Smooth muscle cell (in vitro differentiated cells): ENCODE measurements around the gene RNF212. TPM values are rescaled to one million over a fixed set of nuclear protein-coding genes. Genes with fewer than 3 reads are reported as not detected.
A peak's percentile ranks its signal among the peaks of the same experiment; 100 is the strongest.

ENCODE experiments used
- DNase-seq: peaks from one replicate; lab custom pipeline; 2025; ENCODE audit not compliant: unreplicated experiment; lab: John Stamatoyannopoulos, UW
- H2AFZ ChIP-seq: fragments of 200-600 bp; sonication (generic); 2 replicates; pipeline ENCODE4 v1.6.0; 2016; ENCODE audit warnings: antibody characterized with exemption, low read depth, mild to moderate bottlenecking
- H3F3A ChIP-seq: fragments of 200-600 bp; sonication (generic); 2 replicates; pipeline ENCODE4 v1.6.0; 2017; ENCODE audit warnings: antibody characterized with exemption, low read depth
- H3K27ac ChIP-seq: fragments of 200-600 bp; sonication (generic); 2 replicates; pipeline ENCODE4 v1.5.1; 2016; ENCODE audit warnings: low read depth, mild to moderate bottlenecking
- H3K27me3 ChIP-seq: fragments of 200-600 bp; sonication (generic); 2 replicates; pipeline ENCODE4 v1.6.1; 2016; ENCODE audit warnings: low read depth, mild to moderate bottlenecking
- H3K36me3 ChIP-seq: fragments of 200-600 bp; sonication (generic); 2 replicates; pipeline ENCODE4 v1.5.1; 2016; ENCODE audit warnings: low read depth
- H3K4me1 ChIP-seq: fragments of 200-600 bp; sonication (generic); 2 replicates; pipeline ENCODE4 v1.5.1; 2016; ENCODE audit warnings: low read depth
- H3K4me2 ChIP-seq: fragments of 200-600 bp; sonication (generic); 2 replicates; pipeline ENCODE4 v1.6.0; 2016; ENCODE audit warnings: mild to moderate bottlenecking
- H3K4me3 ChIP-seq: fragments of 200-600 bp; sonication (generic); 2 replicates; pipeline ENCODE4 v1.5.1; 2016; ENCODE audit warnings: mild to moderate bottlenecking
- H3K79me2 ChIP-seq: fragments of 200-600 bp; sonication (generic); 2 replicates; pipeline ENCODE4 v1.6.0; 2016; ENCODE audit warnings: low read depth, mild to moderate bottlenecking
- H3K9ac ChIP-seq: fragments of 200-600 bp; sonication (generic); 2 replicates; pipeline ENCODE4 v1.6.0; 2016; ENCODE audit warnings: low read depth
- H3K9me3 ChIP-seq: fragments of 200-600 bp; sonication (generic); replicated peaks from 2 replicates; pipeline ENCODE4 v1.5.1; 2016; ENCODE audit warnings: low read depth
- H4K20me1 ChIP-seq: fragments of 200-600 bp; sonication (generic); 2 replicates; pipeline ENCODE4 v1.6.0; 2016; ENCODE audit warnings: low read depth
- WGBS: methylation state at CpG from one replicate; pipeline ENCODE4 v1.1.7; 2016; ENCODE audit warnings: low lambda C conversion rate; 5-methylcytosine and 5-hydroxymethylcytosine counted together
- polyA plus RNA-seq: library from polyadenylated mRNA; unstranded; fragments of >200 nt; fragmentation: Nextera tagmentation; extraction: Ambion mirVana; gene quantifications from 2 replicates; pipeline ENCODE4 v1.2.1, GENCODE V29; 2016
- total RNA-seq: library from RNA; depleted of rRNA; stranded (reverse); fragments of >200 nt; gene quantifications from 2 replicates; pipeline ENCODE4 v1.2.3, GENCODE V29; 2014
- TF ChIP-seq, protein P1 (sequence below): fragments of 200-600 bp; sonication (generic); IDR thresholded peaks from 2 replicates; pipeline ENCODE4 v1.5.1; 2017; ENCODE audit warnings: borderline replicate concordance, mild to moderate bottlenecking, antibody characterized with exemption; ENCODE audit not compliant: insufficient read depth, poor library complexity, severe bottlenecking

RNF212 gene
- total and polyA plus RNA-seq, 2 experiments from 2014 or later = 1.3 to 4.6 TPM

GRCh38 chr4:1045595-1046201, 67.7 kb downstream of the RNF212 start:
- Histone ChIP-seq H3K4me1 (peaks cover 16% of the 10 kb centered on the region), H3K79me2 (no peaks in the 10 kb centered on the region), H3K9ac (no peak overlapping the region), H4K20me1 (no peaks in the 10 kb centered on the region), H2AFZ (no peak overlapping the region), H3K27me3 (no peaks in the 10 kb centered on the region), H3K4me3 (no peak overlapping the region), H3K27ac (no peak overlapping the region), H3K36me3 (no peaks in the 10 kb centered on the region), H3K4me2 (no peak overlapping the region), H3F3A (no peaks in the 10 kb centered on the region), H3K9me3 (no peaks in the 10 kb centered on the region)
- 95% methylated on average over 19 of the region's 36 CpGs for WGBS
- TF ChIP-seq, protein P1, sequence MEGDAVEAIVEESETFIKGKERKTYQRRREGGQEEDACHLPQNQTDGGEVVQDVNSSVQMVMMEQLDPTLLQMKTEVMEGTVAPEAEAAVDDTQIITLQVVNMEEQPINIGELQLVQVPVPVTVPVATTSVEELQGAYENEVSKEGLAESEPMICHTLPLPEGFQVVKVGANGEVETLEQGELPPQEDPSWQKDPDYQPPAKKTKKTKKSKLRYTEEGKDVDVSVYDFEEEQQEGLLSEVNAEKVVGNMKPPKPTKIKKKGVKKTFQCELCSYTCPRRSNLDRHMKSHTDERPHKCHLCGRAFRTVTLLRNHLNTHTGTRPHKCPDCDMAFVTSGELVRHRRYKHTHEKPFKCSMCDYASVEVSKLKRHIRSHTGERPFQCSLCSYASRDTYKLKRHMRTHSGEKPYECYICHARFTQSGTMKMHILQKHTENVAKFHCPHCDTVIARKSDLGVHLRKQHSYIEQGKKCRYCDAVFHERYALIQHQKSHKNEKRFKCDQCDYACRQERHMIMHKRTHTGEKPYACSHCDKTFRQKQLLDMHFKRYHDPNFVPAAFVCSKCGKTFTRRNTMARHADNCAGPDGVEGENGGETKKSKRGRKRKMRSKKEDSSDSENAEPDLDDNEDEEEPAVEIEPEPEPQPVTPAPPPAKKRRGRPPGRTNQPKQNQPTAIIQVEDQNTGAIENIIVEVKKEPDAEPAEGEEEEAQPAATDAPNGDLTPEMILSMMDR = no peak
- DNase-seq = no peak

DNA sequence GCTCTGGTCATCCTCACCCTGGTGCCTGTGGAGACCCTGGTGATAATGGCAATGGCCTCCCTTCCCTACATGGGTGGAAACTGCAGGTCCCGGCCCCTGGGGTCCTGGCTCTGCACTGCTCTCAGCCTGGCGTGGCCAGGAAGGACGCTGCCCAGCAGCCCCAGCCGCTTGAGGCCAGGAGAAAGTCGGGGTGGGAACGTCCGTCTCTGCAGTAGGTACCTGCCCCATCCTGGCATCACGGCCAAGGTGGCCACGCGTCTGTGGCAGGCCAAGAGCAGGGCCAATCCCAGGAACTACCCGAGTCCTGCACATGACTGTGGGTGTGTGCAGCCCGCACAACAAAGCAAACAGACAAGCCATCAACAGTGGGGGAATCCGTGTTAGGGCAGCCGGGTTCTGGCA, 68.2 kb downstream of the RNF212 start:
- Histone ChIP-seq H3F3A (no peaks in the 10 kb centered on the region), H3K9me3 (no peaks in the 10 kb centered on the region), H3K4me3 (no peak overlapping the region), H3K27me3 (no peaks in the 10 kb centered on the region), H4K20me1 (no peaks in the 10 kb centered on the region), H3K9ac (no peak overlapping the region), H3K4me1 (peaks cover 16% of the 10 kb centered on the region), H3K27ac (no peak overlapping the region), H3K4me2 (no peak overlapping the region), H2AFZ (no peak overlapping the region), H3K36me3 (no peaks in the 10 kb centered on the region), H3K79me2 (no peaks in the 10 kb centered on the region)
- 95% methylated on average over 14 of the region's 14 CpGs for WGBS
- TF ChIP-seq, protein P1 = no peak
- DNase-seq = no peak

GRCh38 chr4:1044469-1045192, 68.7 kb downstream of the RNF212 start:
- Histone ChIP-seq H3F3A (no peaks in the 10 kb centered on the region), H3K4me3 (no peak overlapping the region), H3K79me2 (no peaks in the 10 kb centered on the region), H3K4me1 (peaks cover 17% of the 10 kb centered on the region), H3K27ac (peak overlapping the region; percentile 92), H3K9ac (peak overlapping the region; percentile 81), H3K27me3 (no peaks in the 10 kb centered on the region), H3K9me3 (no peaks in the 10 kb centered on the region), H2AFZ (peak overlapping the region; percentile 31), H3K36me3 (no peaks in the 10 kb centered on the region), H3K4me2 (peak overlapping the region; percentile 81), H4K20me1 (no peaks in the 10 kb centered on the region)
- WGBS = 79% methylated on average over 12 of the region's 12 CpGs
- DNase-seq = no peak
- TF ChIP-seq, protein P1 = no peak
